SJCRH30 (cell line): ENCODE measurements around the gene ADPRM. TPM values are rescaled to one million over a fixed set of nuclear protein-coding genes. Genes with fewer than 3 reads are reported as not detected.
"Not testable (repeated sequence)": the region's sequence is repeated elsewhere in the genome, so short reads cannot be mapped to it uniquely, and the experiment has no call there.

Experiments
- DNase-seq, 2 experiments: peaks; one replicate each; pipeline ENCODE4 v3.0.0-alpha.2; 2015 to 2020
- H3K27ac ChIP-seq: fragments of 250-450 bp; sonication (Bioruptor Pico); 2 replicates; pipeline ENCODE4 v1.5.1; 2020; ENCODE audit warnings: mild to moderate bottlenecking, moderate library complexity
- H3K27me3 ChIP-seq: fragments of 250-450 bp; sonication (Bioruptor Pico); 2 replicates; pipeline ENCODE4 v1.5.1; 2020; ENCODE audit warnings: mild to moderate bottlenecking, moderate library complexity
- H3K36me3 ChIP-seq: fragments of 250-450 bp; sonication (Bioruptor Pico); 2 replicates; pipeline ENCODE4 v1.5.1; 2020; ENCODE audit warnings: mild to moderate bottlenecking, moderate library complexity
- H3K4me1 ChIP-seq: fragments of 250-450 bp; sonication (Bioruptor Pico); 2 replicates; pipeline ENCODE4 v1.5.1; 2020; ENCODE audit warnings: mild to moderate bottlenecking, moderate library complexity
- H3K4me3 ChIP-seq: fragments of 250-450 bp; sonication (Bioruptor Pico); 2 replicates; pipeline ENCODE4 v1.5.1; 2020; ENCODE audit warnings: mild to moderate bottlenecking, moderate library complexity
- H3K9me3 ChIP-seq: fragments of 250-450 bp; sonication (Bioruptor Pico); replicated peaks from 2 replicates; pipeline ENCODE4 v1.5.1; 2020; ENCODE audit warnings: mild to moderate bottlenecking, moderate library complexity
- total RNA-seq: library from RNA; depleted of rRNA; stranded (reverse); fragments of >200 nt; shearing (Covaris generic); gene quantifications from 2 replicates; pipeline ENCODE4 v1.2.3, GENCODE V29; 2014

The ADPRM gene
- total RNA-seq, 1 experiment from 2014 or later, result 5.9 TPM

GRCh38 chr17:10726196-10726595 lies 28.8 kb downstream of the ADPRM start:
- no peaks in the 10 kb centered on the region for H3K9me3 ChIP-seq
- H3K27ac ChIP-seq, result no peak overlapping the region
- H3K4me1 ChIP-seq, result no peaks in the 10 kb centered on the region
- H3K36me3 ChIP-seq, result no peaks in the 10 kb centered on the region
- no peak overlapping the region for H3K4me3 ChIP-seq
- H3K27me3 ChIP-seq, result no peaks in the 10 kb centered on the region
- no peak for DNase-seq

GRCh38 chr17:10727192-10727591 lies 29.8 kb downstream of the ADPRM start:
- no peak for DNase-seq
- H3K4me3 ChIP-seq, result no peak overlapping the region
- H3K4me1 ChIP-seq, result no peaks in the 10 kb centered on the region
- H3K27me3 ChIP-seq, result no peaks in the 10 kb centered on the region
- no peak overlapping the region for H3K27ac ChIP-seq
- H3K36me3 ChIP-seq, result no peaks in the 10 kb centered on the region
- H3K9me3 ChIP-seq, result no peaks in the 10 kb centered on the region

- Histone ChIP-seq H3K4me1 (no peaks in the 10 kb centered on the region), H3K27ac (no peak overlapping the region), H3K9me3 (no peaks in the 10 kb centered on the region), H3K27me3 (no peaks in the 10 kb centered on the region), H3K36me3 (no peaks in the 10 kb centered on the region), H3K4me3 (no peak overlapping the region)
- no peak for DNase-seq
These were observed 31.0 kb downstream of the ADPRM start for GRCh38 chr17:10728331-10728892.

- Histone ChIP-seq H3K4me1 (no peaks in the 10 kb centered on the region), H3K9me3 (no peaks in the 10 kb centered on the region), H3K36me3 (no peaks in the 10 kb centered on the region), H3K4me3 (peak within 1 kb of the TSS; percentile 69), H3K27ac (peak within 1 kb of the TSS; percentile 80), H3K27me3 (no peaks in the 10 kb centered on the region)
- DNase-seq, result peak; percentile 53 to 67
These were observed 32.2 kb downstream of the ADPRM start, which contains the start of gene TMEM220 for GRCh38 chr17:10729334-10730193. Gene TMEM220, minus strand, starts transcription at chr17:10730023. Its CDS starts 172 bp downstream, at chr17:10729851.

GRCh38 chr17:10730247-10730646 lies 32.9 kb downstream of the ADPRM start:
- H3K27me3 ChIP-seq, H3K4me1 ChIP-seq, H3K9me3 ChIP-seq, DNase-seq, H3K36me3 ChIP-seq, H3K27ac ChIP-seq: not testable (repeated sequence)
- peak overlapping the region; percentile 69 for H3K4me3 ChIP-seq

- Histone ChIP-seq H3K27me3 (no peaks in the 10 kb centered on the region), H3K27ac (no peak overlapping the region), H3K36me3 (no peaks in the 10 kb centered on the region), H3K9me3 (no peaks in the 10 kb centered on the region), H3K4me3 (no peak overlapping the region), H3K4me1 (no peaks in the 10 kb centered on the region)
- no peak for DNase-seq
These were observed 34.0 kb downstream of the ADPRM start for GRCh38 chr17:10731408-10731879.

- not testable (repeated sequence) for H3K9me3 ChIP-seq, DNase-seq, H3K27me3 ChIP-seq, H3K36me3 ChIP-seq, H3K27ac ChIP-seq, H3K4me1 ChIP-seq, H3K4me3 ChIP-seq
These were observed 34.7 kb downstream of the ADPRM start for GRCh38 chr17:10732121-10732520.

- H3K9me3 ChIP-seq, result no peaks in the 10 kb centered on the region
- DNase-seq, result no peak
- H3K4me1 ChIP-seq, result no peaks in the 10 kb centered on the region
- no peaks in the 10 kb centered on the region for H3K27me3 ChIP-seq
- no peak overlapping the region for H3K4me3 ChIP-seq
- no peak overlapping the region for H3K27ac ChIP-seq
- H3K36me3 ChIP-seq, result no peaks in the 10 kb centered on the region
These were observed 36.3 kb downstream of the ADPRM start for GRCh38 chr17:10733666-10734065.

GRCh38 chr17:10735251-10735650 lies 37.9 kb downstream of the ADPRM start:
- Histone ChIP-seq H3K4me1 (no peaks in the 10 kb centered on the region), H3K36me3 (no peaks in the 10 kb centered on the region), H3K27me3 (no peaks in the 10 kb centered on the region; the same call in 1 of the 2 replicates), H3K9me3 (no peaks in the 10 kb centered on the region), H3K27ac (no peak overlapping the region), H3K4me3 (no peak overlapping the region)
- no peak for DNase-seq

GRCh38 chr17:10735821-10736220 lies 38.4 kb downstream of the ADPRM start:
- H3K4me1 ChIP-seq, result no peaks in the 10 kb centered on the region
- DNase-seq, result no peak
- H3K9me3 ChIP-seq, result no peaks in the 10 kb centered on the region
- H3K36me3 ChIP-seq, result no peaks in the 10 kb centered on the region
- H3K4me3 ChIP-seq, result no peak overlapping the region
- H3K27ac ChIP-seq, result no peak overlapping the region
- H3K27me3 ChIP-seq, result no peaks in the 10 kb centered on the region; the same call in 1 of the 2 replicates

- Histone ChIP-seq H3K36me3 (no peaks in the 10 kb centered on the region), H3K27me3 (no peaks in the 10 kb centered on the region; the same call in 1 of the 2 replicates), H3K4me1 (no peaks in the 10 kb centered on the region), H3K27ac (no peak overlapping the region), H3K4me3 (no peak overlapping the region), H3K9me3 (no peaks in the 10 kb centered on the region)
- peak; percentile 35 to 60 for DNase-seq
These were observed 39.8 kb downstream of the ADPRM start for GRCh38 chr17:10737168-10737622.

GRCh38 chr17:10737736-10738135 lies 40.3 kb downstream of the ADPRM start:
- no peak overlapping the region for H3K4me3 ChIP-seq
- no peak for DNase-seq

GRCh38 chr17:10738521-10739258 lies 41.3 kb downstream of the ADPRM start:
- Histone ChIP-seq H3K4me3 (no peak overlapping the region), H3K27me3 (no peaks in the 10 kb centered on the region; the same call in 1 of the 2 replicates), H3K27ac (no peak overlapping the region), H3K4me1 (no peaks in the 10 kb centered on the region), H3K9me3 (no peaks in the 10 kb centered on the region), H3K36me3 (no peaks in the 10 kb centered on the region)
- no peak for DNase-seq

More at GRCh38 chr17:10737736-10738135, 40.3 kb downstream of the ADPRM start:
- Histone ChIP-seq H3K27ac (no peak overlapping the region), H3K4me1 (no peaks in the 10 kb centered on the region), H3K27me3 (no peaks in the 10 kb centered on the region; the same call in 1 of the 2 replicates), H3K36me3 (no peaks in the 10 kb centered on the region), H3K9me3 (no peaks in the 10 kb centered on the region)

- no peaks in the 10 kb centered on the region for H3K9me3 ChIP-seq
- H3K27me3 ChIP-seq, result no peaks in the 10 kb centered on the region; the same call in 1 of the 2 replicates
- no peak overlapping the region for H3K4me3 ChIP-seq
- no peaks in the 10 kb centered on the region for H3K36me3 ChIP-seq
- no peak overlapping the region for H3K27ac ChIP-seq
- peak in 1 of 2 experiments; percentile 11 for DNase-seq
- H3K4me1 ChIP-seq, result no peaks in the 10 kb centered on the region
These were observed 42.0 kb downstream of the ADPRM start for GRCh38 chr17:10739386-10739785.
